Smooth muscle cell of the umbilical artery (primary cell): ENCODE results near the gene RHOB. TPM values are rescaled to one million over a fixed set of nuclear protein-coding genes. Genes with fewer than 3 reads are reported as not detected.

Source experiments
- total RNA-seq: library from RNA; depleted of rRNA; stranded (reverse); fragments of >200 nt; gene quantifications from 2 replicates; pipeline ENCODE4 v1.2.3, GENCODE V29; 2014

The RHOB gene
- total RNA-seq, result 89.1 and 102 TPM in 2 replicates

GRCh38 chr2:20446917-20447436 lies at the start of gene RHOB:
Gene RHOB (plus strand): TSS chr2:20447074. CDS start chr2:20447466, 392 bp downstream.

Other genes starting within 250 kb of the RHOB start
- gene SDC1, start 221.9 kb upstream of the RHOB start, total RNA-seq, result 77.2 and 102 TPM in 2 replicates
- gene PUM2, start 96.2 kb upstream of the RHOB start, total RNA-seq, result 48.1 and 66.5 TPM in 2 replicates
- gene HS1BP3, start 204.0 kb downstream of the RHOB start, total RNA-seq, result 24.3 and 32.1 TPM in 2 replicates
- gene GDF7, start 220.1 kb downstream of the RHOB start, total RNA-seq, result under 0.01 and 0.05 TPM in 2 replicates